Suppressor macrophage (primary cell): Measurements from ENCODE around the gene IGFBP3.
A peak's percentile ranks its signal among the peaks of the same experiment; 100 is the strongest.

Experiments
- DNase-seq, 4 experiments: peaks; one replicate each; pipeline ENCODE4 v3.0.0-alpha.2; 2020 to 2022

Gene IGFBP3

DNA sequence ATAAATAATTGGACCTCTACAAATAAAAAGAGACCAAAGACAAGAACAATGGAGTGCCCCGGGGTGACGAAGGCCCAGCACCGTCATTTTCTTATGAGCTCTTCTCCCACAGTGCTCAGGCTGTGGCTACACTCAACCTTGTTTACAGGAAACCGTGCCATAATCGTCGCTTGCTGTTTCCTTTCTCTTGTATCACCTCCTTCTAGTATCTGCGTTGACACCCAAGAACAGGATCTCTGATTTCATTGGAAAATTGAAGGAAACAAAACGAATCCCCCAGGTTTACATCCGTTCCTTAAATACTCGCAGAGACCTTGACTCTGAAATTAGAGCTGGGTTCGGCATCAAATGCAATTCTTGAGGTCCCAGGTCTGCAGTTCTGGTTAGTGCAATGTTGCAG, 1.7 kb upstream of the IGFBP3 start:
- DNase-seq = no peak

DNA sequence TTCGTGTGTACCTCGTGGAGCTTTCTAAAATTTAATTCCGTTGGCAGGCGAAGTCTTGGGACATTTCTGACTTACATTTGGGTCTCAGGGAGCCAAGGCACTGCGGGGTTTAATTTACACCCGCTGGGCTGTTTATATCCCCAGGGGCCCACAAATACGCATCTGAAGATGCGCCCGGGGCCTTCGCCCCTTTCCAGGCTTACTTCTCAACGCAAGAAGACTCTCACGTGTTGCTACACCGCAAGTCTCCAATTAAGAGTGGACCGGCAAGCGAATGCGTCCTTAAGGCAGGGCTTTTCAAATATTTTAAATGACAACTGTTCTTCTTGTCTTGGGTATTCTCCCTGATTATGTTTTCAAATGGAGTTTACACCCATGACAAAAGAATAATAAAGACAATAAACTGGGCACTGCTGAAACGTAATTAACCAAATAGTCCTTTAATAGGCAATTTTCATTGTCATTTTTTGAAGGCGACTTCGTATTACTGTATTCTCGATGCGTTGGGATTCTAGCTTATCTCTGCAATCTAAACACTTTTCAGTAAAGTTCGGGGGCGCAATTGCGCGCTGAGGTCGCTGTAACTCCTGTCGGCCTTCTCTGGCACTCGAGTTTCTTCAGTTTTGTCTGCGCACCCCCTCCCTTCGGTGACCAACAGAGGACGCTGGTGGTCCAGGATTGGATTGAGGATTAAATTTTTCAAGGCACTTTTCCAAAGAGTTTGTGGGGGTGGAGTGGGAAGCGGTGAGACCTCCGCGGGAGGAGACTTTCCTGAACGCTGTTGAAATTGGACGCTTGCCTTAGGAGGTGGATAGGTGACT, 837 bp upstream of the IGFBP3 start:
- DNase-seq = peak in 1 of 4 experiments; percentile 6

DNA sequence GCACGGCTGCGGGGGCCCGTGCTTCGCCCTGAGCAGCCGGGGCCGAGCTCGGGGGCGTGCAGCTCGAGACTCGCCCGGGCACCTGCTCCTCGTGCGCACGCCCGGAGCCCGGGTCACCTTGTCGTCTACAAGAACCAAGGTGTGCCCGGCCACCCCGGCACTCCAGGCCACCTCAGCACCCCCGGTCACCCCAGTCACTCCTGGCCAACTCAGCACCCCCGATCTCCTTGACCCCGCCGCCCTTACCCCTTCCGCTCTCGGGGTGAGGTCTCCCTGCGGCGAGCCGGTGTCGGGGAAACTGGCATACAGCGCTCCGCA, 268 bp upstream of the IGFBP3 start:
- DNase-seq = no peak

DNA sequence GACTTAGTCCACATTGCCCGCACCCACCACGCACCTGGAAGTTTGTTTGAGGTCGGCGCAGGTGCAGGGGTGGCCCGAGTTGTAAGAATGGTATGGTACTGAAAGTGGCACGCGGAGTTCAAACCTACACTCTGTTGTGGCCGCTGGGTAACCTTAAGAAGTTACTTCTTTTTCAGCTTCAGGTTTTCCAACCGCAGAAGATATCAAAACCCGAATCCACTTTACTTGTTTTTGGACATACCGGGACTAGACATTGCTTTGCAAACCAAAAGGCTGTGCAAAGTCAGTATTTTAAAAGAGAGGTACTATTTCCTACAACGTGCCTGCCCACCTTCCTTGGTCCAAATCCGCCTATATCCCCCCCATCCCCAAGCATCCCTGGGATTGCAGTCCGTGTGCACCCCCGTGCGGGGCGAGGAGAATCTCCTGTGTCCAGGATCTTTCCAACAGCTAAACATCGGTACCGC, 1.0 kb downstream of the IGFBP3 start:
- DNase-seq = no peak

DNA sequence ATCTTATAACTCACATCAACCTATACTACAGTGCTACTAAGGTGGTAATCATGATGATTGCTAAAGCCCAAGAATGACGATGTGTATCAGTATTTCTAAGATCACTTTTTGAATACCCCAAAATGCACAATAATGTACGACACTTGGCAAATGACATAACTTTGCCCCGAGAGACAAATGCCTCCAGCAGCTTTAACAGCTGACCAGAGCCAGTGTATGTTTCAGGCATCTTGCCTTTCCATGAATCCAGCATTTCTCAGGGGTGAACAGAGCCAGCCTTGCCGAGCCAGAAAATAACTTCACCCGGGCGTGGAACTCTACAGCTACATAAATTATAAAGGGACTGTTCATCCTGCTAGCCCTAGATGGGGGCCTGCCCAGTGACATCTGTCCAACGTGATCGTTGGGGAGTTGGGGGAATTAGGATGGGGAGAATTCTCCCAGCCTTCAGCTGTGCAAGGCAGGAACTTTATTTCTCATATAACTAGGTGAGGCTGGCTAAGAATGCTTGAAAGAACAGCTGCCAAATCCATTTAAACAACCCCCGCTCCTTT, 1.8 kb downstream of the IGFBP3 start:
- DNase-seq = no peak

DNA sequence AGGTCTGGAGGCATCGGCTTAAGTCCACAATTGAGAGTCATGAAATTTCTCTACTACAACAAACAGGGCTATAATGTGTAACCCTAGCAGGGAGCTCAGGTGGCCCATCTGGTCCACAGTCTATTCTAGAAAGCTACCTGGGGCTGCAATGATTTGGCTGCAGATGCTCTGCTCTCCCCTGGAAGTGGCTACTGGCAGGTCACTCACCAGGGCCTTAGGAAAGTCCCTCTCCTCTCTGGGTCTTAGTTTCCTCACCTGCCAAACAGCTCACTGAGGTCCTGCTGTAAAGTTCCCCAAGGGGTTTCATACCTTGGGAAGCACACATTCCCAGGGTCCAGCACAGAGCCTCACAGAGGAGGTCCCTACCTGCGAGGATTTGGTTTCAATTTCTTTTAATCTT, 2.5 kb downstream of the IGFBP3 start:
- no peak for DNase-seq

DNA sequence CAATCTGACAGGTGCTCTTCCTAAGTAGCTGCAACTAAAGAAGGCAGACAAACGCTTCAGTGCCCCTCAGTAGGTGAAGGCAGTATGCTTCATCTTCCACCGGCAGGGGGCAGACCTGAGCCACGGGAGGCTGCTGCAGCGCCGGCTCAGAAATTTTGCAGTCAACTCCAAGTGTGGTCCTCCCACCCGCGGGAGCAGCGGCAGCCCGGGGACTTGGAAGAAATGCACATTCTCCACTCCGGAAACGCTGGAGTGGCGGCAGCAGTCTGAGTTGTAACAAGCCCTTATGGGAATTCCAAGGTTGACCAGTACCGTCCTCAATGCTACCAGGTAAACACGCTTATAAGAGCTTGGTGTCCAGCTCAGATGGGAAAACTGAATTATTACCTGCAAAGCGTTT, 3.4 kb downstream of the IGFBP3 start:
- peak; percentile 69 to 89 (median 80) for DNase-seq

DNA sequence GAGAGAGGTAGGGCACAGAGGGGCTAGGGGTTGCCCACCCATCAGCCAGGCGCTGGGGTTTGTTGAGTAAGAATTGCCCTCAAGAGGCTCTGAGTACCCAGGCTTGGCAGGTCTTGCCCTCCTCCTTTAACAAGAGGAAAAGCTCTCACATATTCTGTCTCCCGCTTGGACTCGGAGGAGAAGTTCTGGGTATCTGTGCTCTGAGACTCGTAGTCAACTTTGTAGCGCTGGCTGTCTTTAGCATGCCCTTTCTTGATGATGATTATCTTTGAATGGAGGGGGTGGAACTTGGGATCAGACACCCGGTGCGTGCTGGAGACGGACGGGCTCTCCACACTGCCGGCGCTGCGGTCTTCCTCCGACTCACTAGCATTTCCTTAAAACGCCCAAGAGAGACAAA, 4.0 kb downstream of the IGFBP3 start:
- DNase-seq = no peak

DNA sequence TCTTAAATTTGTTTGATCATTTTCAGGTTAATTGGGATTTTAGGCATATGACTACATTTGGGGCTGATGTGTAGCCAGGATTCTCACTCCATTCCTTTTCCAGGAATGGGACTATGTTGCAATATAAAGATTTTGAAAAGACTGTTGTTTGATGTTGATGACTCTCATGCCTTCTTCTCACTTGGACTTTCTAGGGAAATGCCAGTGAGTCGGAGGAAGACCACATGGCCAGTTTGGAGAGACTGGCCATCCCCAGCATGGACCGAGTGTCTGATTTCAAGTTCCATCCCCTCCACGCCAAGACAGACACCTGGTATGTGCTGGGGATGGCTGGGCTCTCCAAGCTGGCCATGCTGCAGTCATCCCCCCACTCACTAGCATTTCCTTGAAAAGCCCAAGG, 5.5 kb downstream of the IGFBP3 start:
- DNase-seq = no peak

DNA sequence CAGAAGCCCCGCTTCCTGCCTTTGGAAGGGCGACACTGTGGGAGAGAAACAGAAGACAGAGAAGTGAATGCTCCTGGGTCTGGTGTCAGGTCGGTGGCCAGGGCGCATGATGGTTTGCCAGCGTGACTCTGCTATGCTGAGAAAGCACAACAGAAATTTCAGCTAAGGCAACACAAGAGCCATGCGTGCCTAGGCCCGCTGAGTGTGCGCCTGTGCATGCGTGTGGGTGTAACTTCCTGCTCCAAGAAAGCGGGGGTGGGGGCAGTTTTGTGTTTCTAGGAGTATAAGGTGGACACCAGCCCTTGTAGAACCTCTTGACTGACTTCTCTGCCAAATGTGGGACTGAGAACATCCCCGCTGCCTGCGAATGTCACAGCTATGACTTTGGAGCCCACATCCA, 6.2 kb downstream of the IGFBP3 start:
- no peak for DNase-seq

DNA sequence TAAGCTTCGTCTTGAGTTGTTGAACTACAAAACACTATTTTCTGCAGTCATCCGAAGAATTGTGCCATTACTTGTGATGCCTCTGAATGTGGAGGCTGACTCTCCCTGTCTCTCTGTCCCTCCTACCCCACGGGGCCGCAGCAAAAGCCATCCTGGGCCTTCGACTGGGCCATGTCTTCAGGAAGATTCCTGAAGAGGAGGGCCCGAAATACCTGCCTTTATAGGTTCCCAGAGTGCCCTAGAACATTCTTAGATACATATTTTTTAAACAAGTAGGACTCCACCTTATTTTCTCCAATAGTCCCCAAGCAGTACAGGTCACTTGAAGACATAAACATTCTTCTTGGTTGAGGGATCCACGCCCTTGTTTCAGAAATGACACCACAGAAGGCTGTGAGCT, 8.1 kb downstream of the IGFBP3 start:
- DNase-seq = no peak

DNA sequence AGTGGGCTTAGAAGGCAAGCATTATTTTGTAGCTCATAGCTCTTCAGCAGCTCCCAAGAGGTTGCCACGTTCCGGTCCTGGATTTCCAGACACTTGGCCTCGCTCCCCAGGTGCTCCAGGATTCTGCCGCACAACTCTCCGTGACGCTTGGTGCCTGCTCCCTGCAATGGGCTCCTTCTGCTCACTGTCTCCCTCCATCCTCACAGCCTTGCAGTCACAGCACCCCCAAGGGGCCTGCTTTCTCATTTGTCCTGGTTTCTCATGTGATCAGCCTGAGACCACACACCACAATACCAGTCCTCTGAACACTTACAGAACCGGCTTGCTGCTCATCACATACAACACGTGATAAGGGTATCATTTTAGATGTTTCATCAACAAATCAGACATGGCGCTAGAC, 9.8 kb downstream of the IGFBP3 start:
- no peak for DNase-seq

DNA sequence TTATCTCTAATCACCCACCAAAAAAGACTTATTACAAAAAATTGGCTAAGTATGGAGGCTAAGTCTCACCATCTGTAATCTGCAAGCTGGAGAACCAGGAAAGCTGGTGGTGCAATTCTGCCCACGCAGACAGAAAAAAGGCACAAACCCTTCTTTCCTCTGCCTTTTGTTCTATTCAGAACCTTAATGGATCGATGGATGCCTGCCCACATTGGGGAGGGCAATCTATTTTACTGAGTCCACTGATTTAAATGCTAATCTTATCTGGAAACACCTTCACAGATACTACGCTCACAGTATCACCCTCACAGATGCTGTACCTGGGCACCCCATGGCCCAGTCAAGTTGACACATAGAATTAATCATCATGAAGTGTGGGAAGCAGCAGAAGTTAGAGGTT, 10.2 kb downstream of the IGFBP3 start:
- DNase-seq = no peak

DNA sequence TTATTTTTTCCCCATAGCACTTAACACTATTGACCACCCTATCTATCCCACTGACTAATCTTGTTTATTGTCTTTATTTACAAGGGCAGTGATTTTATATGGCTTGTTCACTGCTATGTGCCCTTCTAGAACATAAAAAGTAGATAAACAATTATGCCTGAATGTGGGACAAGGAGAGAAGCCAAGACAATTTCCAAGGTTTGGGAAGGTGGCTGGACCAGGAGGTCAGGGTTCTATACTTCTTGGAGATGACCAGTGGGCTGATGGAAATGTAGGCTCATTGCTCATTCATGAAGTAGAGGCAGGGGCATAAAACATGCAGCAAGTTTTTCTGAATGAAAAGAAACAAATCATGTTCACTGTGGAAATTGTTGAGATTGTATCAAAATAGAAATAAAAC, 11.5 kb downstream of the IGFBP3 start:
- DNase-seq = no peak

DNA sequence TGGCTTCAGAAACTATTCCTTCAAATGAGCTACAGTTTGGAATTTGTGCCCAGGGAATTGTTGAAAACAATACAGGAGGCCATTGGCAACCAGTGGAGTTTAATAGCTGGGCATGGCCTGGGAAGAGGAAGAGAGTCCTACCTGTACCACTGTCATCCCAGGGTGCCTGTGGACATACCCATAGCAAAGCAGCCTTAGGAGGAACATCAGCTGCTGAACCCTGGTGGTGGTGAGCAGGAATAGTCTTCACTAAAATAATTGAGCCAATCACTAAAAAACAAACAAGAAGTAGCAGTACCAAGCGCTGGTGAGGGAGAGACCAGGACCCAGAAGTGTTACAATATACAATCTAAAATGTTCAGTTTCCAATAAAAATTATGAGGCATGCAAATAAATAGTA, 18.3 kb downstream of the IGFBP3 start:
- DNase-seq = no peak

DNA sequence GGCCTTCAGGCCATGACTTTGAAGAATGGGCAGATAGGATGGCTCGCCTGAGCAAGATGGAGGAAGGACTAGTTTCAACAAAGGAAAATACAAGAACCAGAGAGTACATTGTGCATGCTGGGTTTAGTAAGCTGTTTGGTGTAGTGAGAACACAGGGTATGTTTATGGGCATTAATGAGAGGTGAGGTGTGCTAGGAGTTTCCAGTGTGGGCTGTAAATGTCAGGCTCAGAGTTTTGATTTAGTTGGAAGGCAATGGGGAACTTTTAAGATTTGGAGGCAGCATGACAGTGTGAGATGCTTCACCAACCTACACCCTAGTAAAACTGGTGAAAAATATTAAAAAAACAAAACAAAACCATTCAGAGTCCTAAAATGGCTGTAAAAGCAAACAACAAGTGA, 19.5 kb downstream of the IGFBP3 start:
- no peak for DNase-seq

DNA sequence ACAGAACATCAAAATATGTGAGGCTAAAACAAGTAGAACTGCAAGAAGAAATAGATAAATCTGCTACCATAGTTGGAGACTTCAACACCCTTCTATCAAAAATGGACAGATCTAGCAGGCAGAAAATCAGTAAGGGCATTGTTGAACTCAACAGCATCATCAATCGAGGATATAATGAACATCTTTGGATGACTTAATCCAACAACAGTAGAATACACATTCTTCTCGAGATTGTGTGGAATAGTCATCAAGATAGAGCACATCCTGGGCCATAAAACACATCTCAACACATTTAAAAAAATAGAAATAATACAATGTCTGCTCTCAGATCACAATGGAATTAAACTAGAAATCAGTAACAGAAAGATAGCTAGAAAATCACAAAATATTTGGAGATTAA, 22.9 kb downstream of the IGFBP3 start:
- DNase-seq = no peak

DNA sequence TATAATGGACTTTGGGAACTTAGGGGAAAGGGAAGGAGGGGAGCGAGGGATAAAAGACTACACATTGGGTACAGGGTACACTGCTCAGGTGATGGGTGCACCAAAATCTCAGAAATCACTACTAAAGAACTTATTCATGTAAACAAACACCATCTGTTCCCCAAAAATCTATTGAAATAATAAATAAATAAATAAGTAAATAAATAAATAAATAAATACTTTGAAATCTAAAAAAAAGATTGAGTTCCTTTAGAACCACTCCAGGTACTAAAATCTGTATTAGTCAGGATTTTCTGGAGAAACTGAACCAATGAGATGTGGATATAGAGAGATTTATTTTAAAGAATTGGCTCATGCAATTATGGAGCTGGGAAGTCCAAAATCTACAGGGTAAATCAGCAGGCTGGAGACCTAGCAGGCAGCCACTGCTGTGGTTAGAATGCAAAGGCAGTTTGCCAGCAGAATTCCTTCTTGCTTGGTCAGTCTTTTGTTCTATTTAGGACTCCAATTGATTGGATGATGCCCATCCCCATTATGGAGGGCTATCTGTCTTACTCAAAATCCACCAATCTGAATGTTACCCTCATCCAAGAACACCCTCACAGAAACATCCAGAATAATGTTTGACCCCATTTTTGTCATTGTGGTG, 23.9 kb downstream of the IGFBP3 start:
- DNase-seq = no peak

DNA sequence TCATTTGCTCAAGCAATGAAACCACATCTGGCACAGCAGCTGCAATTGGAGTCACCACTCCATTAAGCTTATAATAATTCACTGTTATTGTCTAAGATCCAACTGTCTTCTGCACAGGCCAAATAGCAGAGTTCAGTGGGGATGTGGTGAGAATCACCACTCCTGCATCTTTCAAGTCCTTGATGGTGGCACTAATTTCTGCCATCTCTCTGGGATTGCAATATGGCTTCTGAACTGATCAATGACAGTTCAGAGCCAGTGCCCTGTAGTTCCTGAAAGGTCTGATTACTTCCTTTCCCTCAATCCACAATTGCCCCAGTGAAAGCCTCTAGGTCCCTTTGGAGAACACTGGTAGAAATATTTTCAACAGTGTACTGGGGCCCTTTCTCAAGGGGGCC, 26.4 kb downstream of the IGFBP3 start:
- no peak for DNase-seq

DNA sequence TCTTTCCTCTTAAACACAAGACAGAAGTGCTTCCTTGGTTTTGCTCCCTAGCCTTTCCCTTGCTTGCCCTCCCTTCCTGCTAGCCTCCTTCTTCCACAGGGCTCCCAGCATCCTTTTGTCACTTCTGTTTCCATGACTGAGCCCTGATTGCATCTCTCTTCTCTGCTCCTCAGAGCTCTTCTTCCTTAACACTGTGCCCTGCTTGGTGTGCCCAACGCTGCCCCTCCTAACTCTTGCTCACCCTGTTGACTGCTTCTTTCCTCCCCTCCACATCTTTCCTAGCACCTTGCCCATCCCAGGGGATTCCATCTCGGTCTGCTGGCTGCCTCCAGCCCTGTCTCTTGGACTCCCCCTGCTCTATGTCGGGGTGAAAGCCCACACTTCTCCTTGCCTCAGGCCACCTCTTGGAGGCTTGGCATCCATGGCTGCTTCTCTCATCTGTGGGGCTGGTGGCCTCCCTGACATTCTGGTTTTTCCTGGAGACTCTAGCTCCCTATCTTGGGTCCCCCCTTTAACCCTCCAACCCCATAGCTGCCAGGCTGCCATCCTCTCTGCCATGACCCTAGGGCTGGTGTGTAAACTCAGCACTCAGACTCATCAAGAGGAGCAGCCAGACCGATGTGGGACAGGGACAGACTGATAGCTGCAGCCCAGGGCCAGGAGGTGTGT, 26.9 kb downstream of the IGFBP3 start:
- DNase-seq = no peak

DNA sequence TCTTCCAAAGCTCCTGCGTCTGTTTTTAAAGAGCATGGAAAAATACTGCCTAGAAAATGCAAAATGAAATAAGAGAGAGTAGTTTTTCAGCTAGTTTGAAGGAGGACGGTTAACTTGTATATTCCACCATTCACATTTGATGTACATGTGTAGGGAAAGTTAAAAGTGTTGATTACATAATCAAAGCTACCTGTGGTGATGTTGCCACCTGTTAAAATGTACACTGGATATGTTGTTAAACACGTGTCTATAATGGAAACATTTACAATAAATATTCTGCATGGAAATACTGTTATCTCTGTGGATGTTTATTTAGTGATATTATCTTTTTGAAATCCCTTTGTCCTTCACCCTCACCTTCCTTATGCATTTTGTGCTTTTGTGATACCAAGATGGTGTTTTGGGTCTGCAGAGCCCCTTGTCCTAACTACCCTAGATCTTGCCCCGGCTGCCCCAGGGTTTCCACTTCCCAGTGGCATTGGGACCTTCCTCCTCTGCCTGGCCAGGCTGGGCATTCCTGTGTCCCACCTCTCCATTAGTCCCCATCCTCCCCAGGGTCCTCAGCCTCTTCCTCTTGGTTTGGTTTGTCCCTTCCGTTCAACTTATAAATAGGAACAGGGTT, 27.6 kb downstream of the IGFBP3 start:
- no peak for DNase-seq

DNA sequence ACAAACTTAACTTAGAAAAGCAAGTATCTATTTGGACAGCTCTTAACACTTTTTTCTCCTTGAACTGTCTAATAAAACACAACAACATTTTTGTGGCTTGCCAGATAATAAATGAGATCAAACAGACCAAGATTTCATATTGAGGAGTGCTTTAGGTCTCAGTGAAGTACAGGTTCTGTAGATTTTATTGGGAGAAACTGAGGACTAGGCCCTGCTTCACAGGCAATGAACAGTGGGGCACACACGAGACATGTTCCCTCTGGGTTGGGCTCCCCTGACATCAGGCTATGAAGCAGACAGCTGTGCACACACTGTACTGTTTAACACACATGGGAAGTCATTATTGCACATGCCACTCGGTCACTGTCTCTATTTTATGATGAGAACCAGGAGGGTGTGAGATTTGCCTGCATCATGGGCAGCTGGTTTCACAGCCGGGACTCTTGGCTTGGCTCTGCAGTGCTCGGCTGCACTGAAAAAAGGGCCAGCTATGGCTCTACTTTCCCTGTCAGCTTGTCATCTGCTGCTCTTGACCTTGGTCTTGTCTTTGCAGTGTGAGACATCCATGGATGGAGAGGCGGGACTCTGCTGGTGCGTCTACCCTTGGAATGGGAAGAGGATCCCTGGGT, 28.6 kb downstream of the IGFBP3 start:
- no peak for DNase-seq
